IPS DF 4.7 (cell line): ENCODE data around the gene PTPA.

Experiments used
- DNase-seq: peaks from one replicate; pipeline ENCODE4 v3.0.0-alpha.2; 2013; ENCODE audit warnings: low spot score; ENCODE audit errors: extremely low read depth

PTPA gene

DNA sequence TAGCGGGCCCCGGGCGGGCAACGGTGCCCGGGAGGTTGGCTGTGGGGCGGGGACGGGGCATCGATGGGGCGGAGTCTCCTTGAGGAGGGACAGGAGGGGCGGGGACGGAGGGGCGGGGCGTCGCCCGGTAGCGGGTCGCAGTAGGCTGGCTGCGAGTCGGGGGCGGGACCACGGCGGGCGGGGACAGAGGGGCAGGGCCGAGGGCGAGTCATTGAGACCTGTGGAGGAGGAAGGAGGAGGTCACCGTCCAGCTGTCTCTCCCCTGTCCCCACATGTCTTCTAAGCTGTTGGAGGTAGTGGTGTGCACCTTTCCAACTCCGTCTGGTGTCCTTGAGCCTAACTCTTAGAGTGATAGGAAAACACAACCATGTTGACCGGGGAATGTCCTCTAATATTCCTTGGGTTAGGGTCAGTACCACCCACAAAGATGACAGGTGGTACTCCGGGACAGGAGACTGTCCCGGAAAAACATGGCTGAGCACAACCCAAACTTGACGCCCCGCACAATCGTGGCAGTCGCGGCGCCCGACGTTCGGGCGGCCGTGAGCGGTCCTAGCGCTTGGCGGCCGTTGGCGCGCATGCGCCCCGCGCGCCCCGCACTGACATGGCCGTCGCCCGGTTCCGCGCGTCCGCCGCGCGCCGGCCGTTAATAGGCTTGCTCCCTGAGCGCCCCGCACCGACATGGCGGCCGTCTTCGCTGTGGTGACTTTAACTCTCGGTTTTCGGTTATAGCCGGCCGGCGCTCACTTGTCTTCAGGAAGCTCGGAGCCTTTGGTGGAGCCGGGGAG, at the start of gene PTPA, which contains the start of gene CRAT:
TSS of gene PTPA (plus strand) at position 676 of the 788 bp plus-strand sequence. CDS start 186 bp downstream, outside the sequence.
TSS of gene CRAT (minus strand) at position 54 of the 788 bp plus-strand sequence. CDS start 284 bp downstream, outside the sequence.
- no peak for DNase-seq

DNA sequence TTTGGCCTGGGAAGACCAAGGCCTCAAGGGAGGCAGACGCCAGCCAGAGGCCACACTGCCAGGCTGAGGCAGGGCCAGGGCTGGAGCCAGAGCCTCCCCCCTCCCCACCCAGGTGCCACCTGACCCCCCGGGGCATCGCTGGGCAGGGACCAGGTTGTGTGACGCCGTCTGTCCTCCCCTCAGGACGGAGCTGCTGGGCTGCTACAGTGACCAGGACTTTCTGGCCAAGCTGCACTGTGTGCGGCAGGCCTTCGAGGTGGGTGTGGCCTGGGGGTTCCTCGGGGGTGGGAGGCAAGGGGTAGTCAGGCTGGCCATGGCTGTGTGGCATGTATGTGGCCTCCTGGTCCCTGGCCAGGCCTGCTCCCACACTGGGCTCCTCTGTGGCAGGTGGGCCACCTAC, 48.2 kb upstream of the PTPA start:
- no peak for DNase-seq

DNA sequence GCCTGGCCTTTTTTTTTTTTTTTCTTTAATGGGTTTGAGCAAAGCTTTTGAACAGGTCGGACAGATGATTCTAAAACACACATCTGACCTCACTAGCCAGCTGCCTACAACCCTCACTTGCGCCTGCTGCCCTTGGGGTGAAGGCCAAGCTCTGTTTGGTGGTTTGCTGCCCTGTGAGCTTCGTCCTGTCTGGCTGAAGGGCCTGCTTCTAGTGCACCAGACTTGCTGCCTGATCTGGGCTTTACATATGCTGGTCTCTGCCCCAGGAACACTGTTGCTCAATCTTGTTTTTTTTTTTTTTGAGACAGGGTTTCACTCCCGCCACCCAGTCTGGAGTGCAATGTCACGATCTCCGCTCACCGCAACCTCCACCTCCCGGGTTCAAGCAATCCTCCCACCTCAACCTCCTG, 46.7 kb upstream of the PTPA start:
- DNase-seq, result no peak

DNA sequence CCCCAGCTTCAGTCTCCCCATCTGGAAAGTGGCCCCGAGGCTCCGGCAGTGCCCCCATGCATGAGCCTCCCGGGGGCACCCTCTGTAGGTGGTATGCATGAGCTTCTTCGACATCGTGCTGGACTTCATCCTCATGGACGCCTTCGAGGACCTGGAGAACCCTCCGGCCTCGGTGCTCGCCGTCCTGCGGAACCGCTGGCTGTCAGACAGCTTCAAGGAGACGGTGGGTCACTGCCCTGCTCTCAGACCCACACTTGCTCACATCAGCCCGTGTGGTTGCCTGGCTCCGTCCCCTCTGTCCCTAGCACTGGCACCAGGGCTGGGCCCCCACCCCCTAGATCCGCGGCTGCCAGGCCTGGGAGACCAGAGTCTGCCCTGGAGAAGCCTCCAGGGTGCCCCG, 43.1 kb upstream of the PTPA start:
- DNase-seq, result no peak

DNA sequence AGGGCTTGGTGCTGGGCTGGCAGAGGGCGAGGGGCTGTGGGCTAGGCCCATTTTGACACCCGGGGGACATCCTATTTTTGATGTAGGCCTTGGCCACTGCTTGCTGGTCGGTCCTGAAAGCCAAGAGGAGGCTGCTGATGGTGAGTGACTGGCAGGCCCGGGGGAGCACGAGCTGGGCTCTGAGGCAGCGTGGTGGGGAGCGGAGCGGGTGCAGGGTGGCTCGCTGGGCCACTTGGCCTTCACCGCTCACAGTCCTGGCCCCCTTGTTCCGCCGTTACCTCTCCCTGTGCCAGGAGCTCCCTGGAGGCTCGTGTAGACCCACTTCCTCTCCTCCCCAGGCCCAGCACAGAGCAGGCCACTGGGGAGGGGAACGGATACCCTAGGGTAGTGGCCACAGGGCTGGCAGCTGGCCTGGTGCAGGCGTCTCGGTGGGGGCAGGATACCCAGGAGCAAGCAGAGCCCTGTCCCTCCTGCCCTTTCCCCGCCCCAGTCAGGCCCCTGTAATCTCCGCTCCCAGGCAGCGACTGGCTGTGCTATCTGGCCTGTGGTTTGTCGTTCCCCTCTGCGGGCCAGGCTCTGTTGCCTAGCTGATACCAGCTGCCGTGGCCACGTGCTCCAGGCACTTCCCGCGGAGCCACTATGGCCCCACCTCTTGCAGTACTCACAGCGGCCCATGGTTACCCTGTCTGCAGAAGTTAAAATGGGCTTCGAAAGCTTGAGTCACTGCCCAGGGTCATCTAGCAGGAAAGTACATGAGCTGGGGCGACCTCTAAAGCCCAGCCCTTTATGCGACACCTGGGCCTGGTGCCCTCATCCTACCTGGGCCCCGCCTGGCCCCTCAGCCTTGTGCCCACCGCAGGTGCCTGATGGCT, 42.0 kb upstream of the PTPA start:
- no peak for DNase-seq

DNA sequence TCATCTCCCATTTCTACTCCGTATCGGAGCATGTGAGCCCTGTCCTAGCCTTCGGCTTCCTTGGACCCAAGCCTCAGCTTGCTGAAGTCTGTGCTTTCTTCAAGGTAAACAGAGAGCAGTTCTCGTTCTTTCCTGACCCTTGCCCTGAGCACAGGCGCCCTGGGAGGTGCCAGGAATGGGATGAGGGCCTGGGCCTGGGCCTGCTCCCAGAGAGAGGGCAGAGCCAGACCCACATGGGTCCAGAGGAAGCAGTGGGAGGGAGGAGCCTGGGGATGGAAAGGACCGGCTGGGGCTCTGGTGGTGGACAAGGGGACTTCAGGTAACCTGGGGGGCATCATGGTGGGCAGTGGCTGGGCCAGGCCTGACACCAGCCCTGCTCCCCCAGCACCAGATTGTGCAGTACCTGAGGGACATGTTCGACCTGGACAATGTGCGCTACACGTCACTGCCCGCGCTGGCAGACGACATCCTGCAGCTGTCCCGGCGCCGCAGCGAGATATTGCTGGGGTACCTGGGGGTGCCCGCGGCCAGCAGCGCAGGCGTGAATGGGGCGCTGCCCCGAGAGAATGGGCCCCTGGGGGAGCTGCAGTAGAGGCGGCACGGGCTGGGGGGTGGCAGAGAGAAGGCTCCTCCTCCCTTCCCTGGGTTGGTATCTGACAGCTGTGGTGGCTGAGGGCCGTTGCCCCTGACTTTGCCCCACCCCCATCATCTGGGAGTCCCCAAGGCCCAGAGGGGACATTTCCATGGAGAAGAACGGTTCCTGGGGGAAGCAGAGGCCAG, 41.2 kb upstream of the PTPA start:
- DNase-seq, result no peak

DNA sequence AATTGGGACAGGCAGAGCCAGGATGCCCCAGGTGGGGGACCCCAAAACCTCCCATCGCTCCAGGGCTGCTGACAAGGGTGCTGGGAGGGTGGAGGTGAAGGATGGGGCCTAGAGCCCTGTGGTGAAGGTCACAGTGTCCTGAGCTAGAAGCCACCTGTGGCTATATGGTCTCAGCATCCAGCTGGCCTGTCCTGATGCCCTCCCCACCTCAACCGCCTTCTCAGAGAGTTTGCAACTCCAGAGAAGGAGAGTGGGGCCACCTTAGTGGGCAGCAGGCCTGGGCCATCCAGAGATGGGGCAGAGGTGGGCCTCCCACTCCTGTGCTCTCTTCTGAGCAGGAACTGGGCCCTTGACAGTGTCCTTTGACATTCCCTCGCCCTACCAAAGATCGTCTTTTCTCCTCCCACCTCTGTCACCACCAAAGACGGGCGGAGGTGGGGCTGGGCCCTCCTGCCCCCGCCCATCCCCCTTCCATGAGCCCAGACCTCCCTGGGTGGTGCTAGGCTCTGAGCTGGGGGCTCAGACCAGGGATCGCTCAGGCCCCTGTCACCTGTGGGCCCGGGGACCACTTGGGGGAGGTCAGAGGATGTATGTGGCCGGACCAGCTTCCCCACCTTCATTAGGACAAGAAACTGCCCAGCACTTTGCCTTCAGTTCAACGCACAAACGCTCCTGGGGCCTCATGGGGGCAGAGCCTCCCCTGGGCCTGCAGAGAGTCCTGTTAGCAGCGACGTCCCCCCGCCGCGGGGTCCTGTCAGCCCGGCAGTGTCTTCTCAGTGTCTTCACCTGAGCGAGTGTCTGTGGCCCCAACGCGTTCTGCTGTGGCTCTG, 40.3 kb upstream of the PTPA start:
- DNase-seq, result no peak

DNA sequence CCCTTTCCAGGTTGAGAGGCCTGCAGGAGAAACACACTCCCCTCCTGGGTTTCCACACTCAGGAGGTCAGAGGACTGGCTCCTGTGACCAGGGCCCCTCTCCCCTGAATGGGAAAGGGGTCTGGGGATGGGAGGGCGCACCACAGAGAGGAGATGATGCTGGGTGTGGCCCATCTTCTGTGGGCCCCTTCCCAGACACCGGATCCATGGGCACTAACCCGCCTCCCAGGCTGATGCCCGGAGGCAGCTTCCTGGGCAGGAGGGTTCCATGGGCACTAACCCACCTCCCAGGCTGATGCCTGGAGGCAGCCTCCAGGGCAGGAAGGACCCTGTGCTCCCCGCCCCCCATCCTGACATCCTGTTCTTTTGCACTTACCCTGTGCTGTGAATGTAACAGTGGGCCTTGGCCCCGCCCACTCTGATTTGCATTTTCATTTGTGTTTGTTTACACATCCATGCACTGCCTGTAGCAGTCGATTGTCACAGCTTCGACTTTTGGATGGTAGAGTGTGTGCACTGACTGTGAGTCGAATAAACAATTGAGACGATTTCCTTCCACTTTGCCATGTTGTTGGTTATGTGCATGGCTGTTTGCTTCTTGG, 39.6 kb upstream of the PTPA start:
- DNase-seq, result peak; percentile 69

DNA sequence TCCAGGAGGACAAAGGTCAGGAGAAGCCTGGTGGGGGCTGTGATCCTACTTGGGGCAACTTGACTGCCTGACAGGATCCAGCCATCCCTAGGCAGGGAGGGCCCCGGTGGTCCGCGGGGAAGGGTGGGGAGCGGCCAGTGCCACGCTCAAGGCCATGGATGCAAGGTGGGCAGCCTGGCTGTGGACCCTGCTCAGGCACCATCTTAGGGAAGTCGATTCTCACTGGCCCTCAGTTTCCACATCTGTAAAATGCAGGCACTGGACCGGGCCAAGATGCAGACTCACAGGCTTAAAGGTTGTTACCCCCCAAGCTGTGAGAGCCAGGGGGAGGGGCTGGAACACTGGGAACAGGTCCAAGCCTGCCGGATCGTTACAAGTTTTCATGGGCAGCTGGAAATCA, 39.0 kb upstream of the PTPA start:
- no peak for DNase-seq

DNA sequence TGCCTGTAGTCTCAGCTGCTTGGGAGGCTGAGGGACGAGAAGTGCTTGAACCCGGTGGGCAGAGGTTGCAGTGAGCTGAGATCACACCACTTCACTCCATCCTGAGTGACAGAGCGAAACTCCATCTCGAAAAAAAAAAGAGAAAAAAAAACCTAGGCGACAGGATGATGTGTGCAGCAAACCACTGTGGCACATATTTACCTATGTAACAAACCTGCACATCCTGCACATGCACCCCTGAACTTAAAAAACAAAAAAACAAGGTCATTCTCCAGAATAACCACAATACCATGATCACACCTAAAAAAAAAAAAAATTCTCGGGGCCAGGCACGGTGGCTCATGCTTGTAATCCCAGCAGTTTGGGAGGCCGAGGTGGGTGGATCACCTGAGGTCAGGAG, 37.8 kb upstream of the PTPA start:
- no peak for DNase-seq

DNA sequence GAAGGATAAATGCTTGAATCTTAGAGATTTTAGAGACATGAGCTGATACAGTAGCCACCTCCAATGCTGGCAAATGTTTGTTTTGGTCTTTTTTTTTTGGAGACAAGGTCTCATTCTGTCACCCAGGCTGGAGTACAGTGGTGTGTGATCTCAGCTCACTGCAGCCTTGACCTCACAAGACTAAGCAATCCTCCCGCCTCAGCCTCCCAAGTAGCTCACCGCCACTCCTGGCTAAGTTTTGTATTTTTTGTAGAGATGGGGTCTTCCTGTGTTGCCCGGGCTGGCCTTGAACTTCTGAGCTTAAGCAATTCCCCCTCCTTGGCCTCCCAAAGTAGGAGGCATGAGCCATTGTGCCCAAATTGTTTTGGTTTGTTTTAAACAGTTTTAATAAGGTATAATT, 37.1 kb upstream of the PTPA start:
- no peak for DNase-seq

DNA sequence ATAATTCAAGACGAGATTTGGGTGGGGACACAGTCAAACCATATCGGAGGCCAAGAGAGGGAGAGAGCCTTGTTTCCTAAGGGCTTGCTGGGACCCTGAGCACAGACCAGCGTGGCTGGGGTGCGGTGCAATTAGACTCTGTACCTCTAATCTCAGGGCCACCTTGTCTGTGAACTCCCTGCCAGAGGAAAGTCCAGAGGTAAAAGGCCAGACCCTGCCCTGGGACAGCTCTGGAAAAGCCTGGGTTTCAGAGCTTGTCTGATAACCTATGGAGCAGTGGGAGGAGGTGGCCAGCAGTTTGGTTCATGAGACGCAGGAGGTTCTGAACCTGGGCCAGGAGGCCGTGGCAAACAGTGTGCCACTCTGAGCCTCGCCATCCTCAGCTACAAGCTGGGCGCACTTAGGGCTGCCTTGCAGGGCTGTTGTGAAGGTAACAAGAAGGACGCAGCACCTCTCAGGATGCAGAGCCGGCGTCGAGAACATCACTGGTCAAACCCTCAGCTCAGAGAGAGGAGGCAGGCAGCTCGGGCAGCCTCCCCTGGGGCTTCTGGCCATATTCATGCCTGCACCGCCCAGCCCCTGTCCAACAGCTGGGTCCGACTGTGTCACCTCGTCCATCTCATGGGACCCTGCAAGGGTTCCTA, 35.1 kb upstream of the PTPA start:
- DNase-seq, result no peak

DNA sequence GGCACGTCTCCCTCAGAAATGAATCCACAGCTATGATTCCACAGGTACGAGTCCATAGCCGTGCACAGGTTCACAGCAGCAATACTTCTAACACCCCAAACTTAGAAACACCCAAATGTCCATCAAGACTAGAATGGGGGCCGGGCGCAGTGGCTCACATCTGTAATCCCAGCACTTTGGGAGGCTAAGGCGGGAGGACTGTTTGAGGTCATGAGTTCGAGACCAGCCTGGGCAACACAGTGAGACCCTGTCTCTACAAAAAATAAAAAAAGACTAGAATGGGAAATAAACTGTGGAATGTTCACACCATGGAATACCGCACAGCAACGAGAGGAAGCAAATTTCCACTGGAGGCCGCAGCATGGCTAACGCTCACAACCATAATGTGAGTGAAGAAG, 34.6 kb upstream of the PTPA start:
- DNase-seq, result no peak

DNA sequence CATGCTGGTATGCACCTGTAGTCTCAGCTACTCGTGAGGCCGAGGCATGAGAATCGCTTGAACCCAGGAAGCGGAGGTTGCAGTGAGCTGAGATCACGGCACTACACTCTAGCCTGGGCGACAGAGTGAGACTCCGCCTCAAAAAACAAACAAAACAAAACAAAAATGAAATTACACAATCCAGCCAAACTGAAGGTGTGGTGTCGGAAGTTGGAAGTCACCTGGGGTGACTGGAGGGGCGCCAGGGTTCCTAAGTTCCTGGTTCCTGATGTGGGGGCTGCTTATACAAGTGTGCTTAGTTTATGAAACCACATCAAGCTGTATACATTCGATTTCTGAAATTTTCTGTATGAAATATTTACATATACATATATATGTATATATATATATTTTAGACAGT, 34.0 kb upstream of the PTPA start:
- DNase-seq, result no peak

DNA sequence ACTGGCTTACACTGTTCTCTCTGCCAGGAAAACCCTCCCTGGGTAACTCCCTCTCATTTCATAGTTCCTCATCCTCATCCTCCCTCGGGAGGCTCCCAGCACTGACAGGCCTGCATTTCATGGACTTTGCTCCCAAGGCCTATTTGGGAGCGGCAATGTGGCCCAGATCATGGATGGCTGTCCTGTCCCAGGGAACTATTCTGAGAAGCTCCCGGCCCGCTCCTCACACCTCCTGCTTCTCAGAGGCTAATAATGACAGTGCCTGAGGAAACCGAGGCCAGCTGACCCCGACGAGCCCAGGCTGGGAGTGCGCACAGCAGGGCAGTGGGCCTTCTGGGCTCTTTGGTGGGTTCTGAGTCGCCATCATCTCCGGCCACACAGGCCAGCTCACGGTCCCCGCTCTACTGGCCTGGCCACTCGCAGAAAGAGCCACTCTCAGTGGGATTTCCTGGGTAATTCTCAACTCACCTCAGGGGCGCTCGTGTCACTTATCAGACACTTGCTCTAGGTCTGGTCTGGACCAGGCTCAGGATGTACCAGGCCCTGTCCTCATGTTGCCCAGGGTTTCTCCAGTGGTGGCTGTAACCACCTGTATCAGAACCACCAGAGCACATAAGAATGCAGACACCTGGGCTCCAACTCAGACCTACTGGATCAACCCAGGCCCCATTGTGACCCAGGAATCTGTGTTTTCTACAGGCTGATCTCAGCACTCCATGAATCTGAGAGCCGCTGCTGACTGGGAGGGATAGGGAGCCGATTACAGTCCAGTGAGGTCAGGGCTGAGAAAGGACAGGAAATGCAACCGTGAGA, 32.3 kb upstream of the PTPA start:
- DNase-seq, result no peak

DNA sequence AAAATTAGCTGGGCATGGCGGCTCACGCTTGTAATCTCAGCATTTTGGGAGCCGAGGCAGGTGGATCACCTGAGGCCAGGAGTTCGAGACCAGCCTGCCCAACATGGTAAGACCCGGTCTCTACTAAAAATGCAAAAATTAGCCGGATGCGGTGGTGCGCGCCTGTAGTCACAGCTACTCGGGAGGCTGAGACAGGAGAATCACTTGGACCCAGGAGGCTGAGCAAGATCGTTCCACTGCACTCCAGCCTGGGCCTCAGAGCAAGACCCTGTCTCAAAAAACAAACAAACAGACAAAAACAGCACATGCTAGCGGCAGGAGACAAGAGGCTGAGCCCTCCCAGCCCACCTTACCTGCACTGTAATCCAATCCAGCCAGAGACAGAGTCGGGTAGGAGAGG, 31.4 kb upstream of the PTPA start:
- DNase-seq, result no peak

DNA sequence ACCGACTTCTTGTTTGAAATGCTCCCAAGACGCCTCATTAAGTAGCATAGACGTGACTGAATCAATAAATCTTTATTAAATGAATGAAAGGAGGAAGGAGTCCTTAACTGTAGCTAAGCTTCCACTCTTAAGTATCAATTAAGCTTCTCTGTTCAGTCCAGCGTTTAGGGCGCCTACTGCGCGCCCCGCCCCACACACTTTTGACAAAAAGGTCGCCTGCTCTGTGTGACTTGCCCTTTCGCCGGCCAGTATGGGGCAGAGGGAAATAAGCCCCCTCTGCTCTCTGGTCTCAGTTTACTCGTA, 31.0 kb upstream of the PTPA start:
- DNase-seq, result no peak

DNA sequence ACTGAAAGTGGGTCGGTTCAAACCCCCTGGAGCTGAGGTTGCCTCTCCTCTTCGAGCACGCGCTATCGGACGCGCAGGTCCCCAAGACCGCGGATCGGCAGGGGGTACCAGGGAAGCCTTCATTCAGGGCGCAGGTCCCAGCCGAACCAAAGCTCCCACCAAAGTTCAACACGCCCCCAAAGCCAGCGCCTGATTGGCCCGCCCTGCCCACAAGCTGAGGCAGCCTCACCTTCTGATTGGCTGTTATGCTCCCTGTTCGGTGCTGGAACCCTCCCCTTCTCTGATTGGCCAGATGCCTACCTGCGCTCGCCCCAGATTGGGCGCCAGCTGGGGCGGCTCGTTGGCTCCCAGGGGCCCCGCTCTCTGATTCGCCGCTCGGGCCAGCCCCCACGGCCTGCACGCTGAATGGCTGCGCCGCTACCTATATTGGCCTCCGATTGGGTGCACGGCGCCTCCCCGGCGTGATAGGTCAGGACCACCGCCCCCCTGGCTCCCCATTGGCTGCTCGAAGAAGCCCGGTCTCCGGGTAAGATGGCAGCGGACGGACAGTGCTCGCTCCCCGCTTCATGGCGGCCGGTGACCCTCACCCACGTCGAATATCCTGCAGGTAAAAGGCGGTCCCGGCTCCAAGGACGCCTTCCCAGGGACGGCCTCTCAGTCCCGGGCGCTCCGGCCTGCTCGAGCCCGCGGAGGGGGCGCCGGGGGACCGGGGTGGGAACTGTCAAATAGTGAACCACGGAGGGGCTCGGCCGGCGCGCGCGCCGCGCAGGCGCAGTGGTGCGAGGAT, 30.4 kb upstream of the PTPA start, which contains the start of gene DOLPP1:
TSS of gene DOLPP1 (plus strand) at position 511 of the 787 bp plus-strand sequence. CDS start at position 532, 21 bp downstream.
- DNase-seq, result peak; percentile 98
